Measurements from ENCODE around the gene NYAP2. TPM values are rescaled to one million over a fixed set of nuclear protein-coding genes. Genes with fewer than 3 reads are reported as not detected.

Gene NYAP2
- total and polyA plus RNA-seq, 10 of the 15 experiments (the other 5 are each of a cell fraction or from before 2014, with no cell fraction given): 0.03 TPM; not detected in 9

DNA sequence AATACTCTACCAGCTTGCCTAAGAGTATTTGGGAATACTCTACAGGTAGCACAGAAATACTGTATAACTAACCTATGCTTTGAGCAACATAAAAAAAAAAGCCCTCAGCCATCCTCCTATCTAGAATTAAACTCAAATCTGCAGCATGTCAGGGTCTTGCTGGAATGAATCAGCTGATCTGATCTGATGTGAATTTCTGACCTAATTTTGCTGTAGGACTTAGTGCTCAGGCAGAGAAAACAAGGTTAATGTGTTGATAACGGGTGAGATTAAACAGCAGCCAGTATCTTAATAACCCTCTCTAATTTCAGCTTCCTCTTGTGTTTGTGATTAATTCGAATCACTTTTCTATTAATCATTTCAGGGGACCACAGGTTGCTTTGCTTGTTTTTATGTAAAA is 16.3 kb downstream of the NYAP2 start:
- CTCF ChIA-PET: no interaction called here
- RAD21 ChIA-PET (ENCODE audit: unreplicated experiment): no interaction called here
- ATAC-seq: no peak

More for the DNA sequence above, 16.3 kb downstream of the NYAP2 start:
- in situ Hi-C loops (cut with MboI) (no loop called here), intact Hi-C loops (cut with micrococcal nuclease; ENCODE audit: unreplicated experiment) (no loop called here)
- Histone ChIP-seq H3K79me2 (ENCODE audit: control insufficient read depth, insufficient read depth, low read length) (no peaks in the 10 kb centered on the region), H3K9ac (ENCODE audit: control insufficient read depth, insufficient read depth, low read length) (no peak overlapping the region), H3K36me3 (ENCODE audit: control insufficient read depth in 2 of 2, insufficient read depth in 2 of 2, low read length in 1 of 2) (no peaks in the 10 kb centered on the region), H2AFZ (ENCODE audit: control insufficient read depth, low read depth, low read length) (no peak overlapping the region), H3K27me3 (replicated peaks in 1 of 2; ENCODE audit: control insufficient read depth in 2 of 2, insufficient read depth in 2 of 2, low read length in 1 of 2) (no peaks in the 10 kb centered on the region), H3K9me3 (replicated peaks; ENCODE audit: control insufficient read depth, insufficient read depth, low read length) (no peaks in the 10 kb centered on the region), H3K4me2 (ENCODE audit: control insufficient read depth, insufficient read depth) (no peak overlapping the region), H4K20me1 (ENCODE audit: control insufficient read depth, insufficient read depth) (no peaks in the 10 kb centered on the region), H3K4me1 (ENCODE audit: control insufficient read depth, insufficient read depth, low read length) (no peaks in the 10 kb centered on the region), H3K4me3 (no peak overlapping the region), H3K27ac (ENCODE audit: control insufficient read depth, insufficient read depth) (no peak overlapping the region)
- TF ChIP-seq, protein P1, sequence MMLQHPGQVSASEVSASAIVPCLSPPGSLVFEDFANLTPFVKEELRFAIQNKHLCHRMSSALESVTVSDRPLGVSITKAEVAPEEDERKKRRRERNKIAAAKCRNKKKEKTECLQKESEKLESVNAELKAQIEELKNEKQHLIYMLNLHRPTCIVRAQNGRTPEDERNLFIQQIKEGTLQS (IDR thresholded peaks at IDR 0.05; ENCODE audit: borderline replicate concordance, extremely low read depth, low read depth, low read length): no peak
- TF ChIP-seq ATF7 (IDR thresholded peaks at IDR 0.05; ENCODE audit: low read depth) (no peak), MEF2B (IDR thresholded peaks at IDR 0.05; ENCODE audit: partially characterized antibody, poor library complexity, severe bottlenecking) (no peak), RB1 (IDR thresholded peaks at IDR 0.05; ENCODE audit: borderline replicate concordance) (no peak), ZNF207 (IDR thresholded peaks at IDR 0.05; ENCODE audit: borderline replicate concordance) (no peak), RBBP5 (conservative IDR thresholded peaks at IDR 0.05) (no peak), PAX8 (IDR thresholded peaks at IDR 0.05) (no peak), NR2F1 (conservative IDR thresholded peaks at IDR 0.05) (no peak)
- TF ChIP-seq, protein P2, sequence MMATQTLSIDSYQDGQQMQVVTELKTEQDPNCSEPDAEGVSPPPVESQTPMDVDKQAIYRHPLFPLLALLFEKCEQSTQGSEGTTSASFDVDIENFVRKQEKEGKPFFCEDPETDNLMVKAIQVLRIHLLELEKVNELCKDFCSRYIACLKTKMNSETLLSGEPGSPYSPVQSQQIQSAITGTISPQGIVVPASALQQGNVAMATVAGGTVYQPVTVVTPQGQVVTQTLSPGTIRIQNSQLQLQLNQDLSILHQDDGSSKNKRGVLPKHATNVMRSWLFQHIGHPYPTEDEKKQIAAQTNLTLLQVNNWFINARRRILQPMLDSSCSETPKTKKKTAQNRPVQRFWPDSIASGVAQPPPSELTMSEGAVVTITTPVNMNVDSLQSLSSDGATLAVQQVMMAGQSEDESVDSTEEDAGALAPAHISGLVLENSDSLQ (IDR thresholded peaks at IDR 0.05): no peak
- no peak for DNase-seq (ENCODE audit: low read depth, low spot score)
- 0% methylated on average over 2 of the region's 2 CpGs for WGBS (ENCODE audit: insufficient coverage, insufficient replicate concordance, low lambda C conversion rate, missing lambda C conversion rate)
- ChIA-PET POLR2A (no interaction called here), SMC1A (ENCODE audit: uncharacterized antibody, unreplicated experiment) (interaction anchor here (0.9 to 1.0 kb wide), 2 partner anchors 41 to 291 kb away, joined by 3 read pairs; no protein-coding TSS in a partner anchor)
- no peak for FAIRE-seq
- no TSS peak for BruUV-seq (replicated peaks)

All from GM12878 (cell line).